Stomach (tissue), 8 donors: ENCODE data around the gene HNRNPR. TPM values are rescaled to one million over a fixed set of nuclear protein-coding genes. Genes with fewer than 3 reads are reported as not detected.

Source experiments
- polyA plus RNA-seq, 3 donors: library from polyadenylated mRNA; stranded (reverse); fragments of 200-250 nt; gene quantifications; one replicate each; pipeline ENCODE4 v1.2.3, GENCODE V29; 2013
- total RNA-seq, 5 donors: library from RNA; depleted of rRNA; stranded (reverse); fragments of >200 nt; gene quantifications; one replicate each; pipeline versions ENCODE4 v1.1.0 to v1.2.3, GENCODE V29; 2014 to 2016
- donor health status: healthy with polysubstance abuse.
- donor health status: Bipolar disorder and iron deficiency.
- donor health status: healthy.

HNRNPR gene
- total and polyA plus RNA-seq, 8 donors, result 27.8 to 182 (median 49.6) TPM

Other genes starting within 250 kb of the HNRNPR start
- 10 to 100 TPM; 12.5 to 20.4 (median 19.3) TPM for gene LUZP1, start 175.4 kb downstream of the HNRNPR start, total RNA-seq
- gene LUZP1, start 175.4 kb downstream of the HNRNPR start, polyA plus RNA-seq, result 1 to 10 TPM; 2.6 to 4.9 (median 3.7) TPM
- under 1 TPM in 1 of 5 donors, not detected in 4; 0.58 TPM for gene HTR1D, start 126.8 kb downstream of the HNRNPR start, total RNA-seq
- gene HTR1D, start 126.8 kb downstream of the HNRNPR start, polyA plus RNA-seq, result under 1 TPM in 1 of 3 donors, not detected in 2; 0.19 TPM
- 10 to 100 TPM in 3 of 5 donors, 1 to 10 TPM in 2; 7.0 to 29.9 (median 17.1) TPM for gene ZNF436, start 25.6 kb upstream of the HNRNPR start, total RNA-seq
- 10 to 100 TPM in 1 of 3 donors, 1 to 10 TPM in 2; 3.1 to 11.4 (median 6.6) TPM for gene ZNF436, start 25.6 kb upstream of the HNRNPR start, polyA plus RNA-seq
- gene TCEA3, start 80.5 kb upstream of the HNRNPR start, total RNA-seq, result 100 to 1,000 TPM in 2 of 5 donors, 10 to 100 TPM in 3; 44.9 to 155 (median 91.1) TPM
- gene TCEA3, start 80.5 kb upstream of the HNRNPR start, polyA plus RNA-seq, result 100 to 1,000 TPM in 1 of 3 donors, 10 to 100 TPM in 2; 44.1 to 133 (median 75.6) TPM
- gene ASAP3, start 139.9 kb upstream of the HNRNPR start, total RNA-seq, result 100 to 1,000 TPM in 1 of 5 donors, 10 to 100 TPM in 4; 29.2 to 228 (median 45.5) TPM
- 10 to 100 TPM; 24.9 to 27.7 (median 25.1) TPM for gene ASAP3, start 139.9 kb upstream of the HNRNPR start, polyA plus RNA-seq
- 10 to 100 TPM in 1 of 5 donors, 1 to 10 TPM in 3, under 1 TPM in 1; 0.58 to 27.8 (median 3.5) TPM for gene E2F2, start 186.9 kb upstream of the HNRNPR start, total RNA-seq
- gene E2F2, start 186.9 kb upstream of the HNRNPR start, polyA plus RNA-seq, result 1 to 10 TPM in 1 of 3 donors, under 1 TPM in 2; 0.61 to 3.2 (median 0.87) TPM
- gene ID3, start 215.2 kb upstream of the HNRNPR start, total RNA-seq, result 1,000 to 10,000 TPM in 1 of 5 donors, 100 to 1,000 TPM in 3, 10 to 100 TPM in 1; 90.6 to 1,101 (median 120) TPM
- 100 to 1,000 TPM in 2 of 3 donors, 10 to 100 TPM in 1; 79.4 to 226 (median 139) TPM for gene ID3, start 215.2 kb upstream of the HNRNPR start, polyA plus RNA-seq